Measurements from ENCODE around the gene MRM2.
"Not testable (repeated sequence)": the region's sequence is repeated elsewhere in the genome, so short reads cannot be mapped to it uniquely, and the experiment has no call there.

The MRM2 gene

DNA sequence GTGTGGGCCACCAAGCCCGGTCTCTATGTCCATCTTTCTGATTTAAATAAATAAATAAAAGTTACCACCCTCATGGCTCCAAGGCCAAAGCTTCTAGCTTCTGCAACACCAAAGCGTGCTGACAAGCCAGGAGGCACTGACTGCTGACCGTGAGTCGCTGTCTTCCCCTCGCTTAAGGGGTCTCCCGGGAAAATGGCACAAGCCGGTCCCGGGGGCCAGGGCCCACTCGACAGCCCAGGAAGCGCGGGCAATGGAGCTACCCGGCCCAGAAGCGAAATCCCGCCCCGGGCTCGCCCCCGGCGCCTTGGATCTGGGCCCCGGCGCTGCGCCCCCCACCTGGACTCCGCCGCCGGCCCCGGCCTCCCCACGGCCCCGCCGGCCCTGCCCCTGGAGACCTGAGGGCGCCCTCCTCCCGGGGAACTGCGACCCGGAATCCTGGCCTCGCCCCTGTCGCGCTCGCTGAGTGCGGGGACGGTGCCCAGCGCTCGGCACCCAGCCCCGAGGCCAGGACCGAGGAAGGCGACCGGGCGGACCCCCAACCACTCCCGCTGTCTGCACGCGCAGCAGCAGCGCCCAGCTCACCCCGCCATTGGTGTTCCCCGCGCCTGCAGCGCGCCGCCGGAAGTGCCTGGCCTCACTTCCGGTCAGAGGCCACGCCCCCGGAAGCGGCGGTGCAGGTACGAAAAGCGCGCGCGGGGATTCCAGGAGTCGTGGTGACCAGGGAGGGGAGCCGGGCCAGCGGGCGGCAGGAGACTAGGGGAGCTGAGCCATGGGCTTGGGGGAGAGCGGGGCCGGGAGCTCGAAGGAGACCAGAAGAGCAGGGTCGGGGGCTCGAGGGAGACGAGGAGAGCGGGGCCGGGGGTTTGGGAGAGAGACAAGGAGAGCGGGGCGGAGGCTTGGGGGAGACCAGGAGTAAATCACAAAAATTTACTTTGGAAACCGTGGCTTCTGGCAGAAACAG is at the start of gene MRM2, which contains the start of gene NUDT1:
Gene MRM2, minus strand, starts transcription at position 626 of the 961 bp plus-strand sequence. Its CDS starts 36 bp downstream, at position 590.
Gene NUDT1, plus strand, starts transcription at position 647 of the 961 bp plus-strand sequence. CDS start 2,349 bp downstream, outside the sequence.
- DNase-seq: peak; percentile 70

DNA sequence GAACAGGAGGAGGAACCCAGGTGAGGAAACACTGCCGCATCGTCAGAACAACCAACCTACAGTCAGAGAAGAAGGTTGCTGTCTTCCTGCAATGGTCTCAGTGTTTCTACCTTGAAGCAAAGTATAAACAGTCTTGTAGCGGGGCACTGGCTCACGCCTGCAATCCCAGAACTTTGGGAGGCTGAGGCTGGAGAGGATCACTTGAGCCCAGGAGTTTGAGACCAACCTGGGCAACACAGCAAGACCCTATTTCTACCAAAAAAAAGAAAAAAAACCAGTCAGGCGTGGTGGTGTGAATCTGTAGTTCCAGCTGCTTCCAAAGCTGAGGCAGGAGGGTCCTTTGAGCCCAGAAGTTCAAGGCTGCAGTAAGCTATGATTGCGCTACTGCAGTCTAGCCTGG is 48.9 kb upstream of the MRM2 start:
- DNase-seq: no peak

DNA sequence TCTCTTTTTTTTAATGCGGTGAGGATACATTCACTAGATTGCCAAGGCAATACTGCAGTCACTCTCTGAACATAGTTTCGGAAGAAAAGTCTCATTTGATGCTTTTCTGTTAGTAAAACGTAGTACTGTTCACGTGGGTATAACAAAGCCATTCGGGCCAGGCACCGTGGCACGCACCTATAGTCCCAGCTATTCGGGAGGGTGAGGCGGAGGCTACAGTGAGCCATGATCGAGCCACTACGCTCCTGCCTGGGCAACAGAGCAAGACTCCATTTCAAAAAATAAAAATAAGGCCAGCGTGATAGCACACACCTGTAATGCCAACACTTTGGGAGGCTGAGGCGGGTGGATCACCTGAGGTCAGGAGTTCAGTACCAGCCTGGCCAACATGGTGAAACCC is 47.6 kb upstream of the MRM2 start:
- DNase-seq: no peak

DNA sequence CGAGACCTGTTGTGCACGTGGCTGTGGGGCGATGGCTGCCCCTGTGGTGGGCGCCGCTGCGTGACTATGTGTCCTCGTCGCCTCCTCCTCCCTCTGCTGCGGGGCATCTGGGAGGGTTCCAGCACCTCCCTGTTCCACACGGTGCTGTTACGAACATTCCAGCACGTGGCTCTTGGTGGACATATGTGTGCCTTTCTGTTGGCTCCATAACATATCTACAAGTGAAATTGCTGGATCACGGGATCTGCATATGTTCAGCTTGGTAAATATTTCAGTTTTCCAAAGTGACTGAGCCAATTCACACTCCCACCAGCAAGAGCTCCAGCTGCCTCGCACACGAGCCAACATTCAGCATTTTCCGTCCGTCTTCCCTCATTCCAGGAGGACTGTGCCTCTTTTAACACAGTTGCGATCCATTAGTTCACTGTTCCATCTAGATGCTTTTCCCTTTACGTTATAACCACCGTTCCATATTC is 47.1 kb upstream of the MRM2 start:
- DNase-seq: no peak

DNA sequence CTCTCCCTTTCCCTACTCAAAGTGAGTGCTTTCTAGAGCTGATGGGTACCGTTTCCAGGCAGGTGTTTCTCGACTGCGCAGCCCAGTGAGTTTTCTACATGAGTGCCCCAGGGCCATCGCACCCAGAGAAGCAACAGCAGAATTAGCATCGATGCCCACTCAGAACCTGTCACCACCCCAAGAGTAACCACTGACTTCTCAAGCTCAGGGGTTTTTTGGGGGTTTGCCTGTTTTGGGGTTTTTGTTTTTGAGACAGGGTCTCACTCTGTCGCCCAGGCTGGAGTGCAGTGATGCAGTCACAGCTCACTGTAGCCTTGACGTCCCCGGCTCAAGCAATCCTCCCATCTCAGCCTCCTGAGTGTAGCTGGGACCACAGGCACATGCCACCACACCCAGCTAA is 46.5 kb upstream of the MRM2 start:
- DNase-seq: no peak

DNA sequence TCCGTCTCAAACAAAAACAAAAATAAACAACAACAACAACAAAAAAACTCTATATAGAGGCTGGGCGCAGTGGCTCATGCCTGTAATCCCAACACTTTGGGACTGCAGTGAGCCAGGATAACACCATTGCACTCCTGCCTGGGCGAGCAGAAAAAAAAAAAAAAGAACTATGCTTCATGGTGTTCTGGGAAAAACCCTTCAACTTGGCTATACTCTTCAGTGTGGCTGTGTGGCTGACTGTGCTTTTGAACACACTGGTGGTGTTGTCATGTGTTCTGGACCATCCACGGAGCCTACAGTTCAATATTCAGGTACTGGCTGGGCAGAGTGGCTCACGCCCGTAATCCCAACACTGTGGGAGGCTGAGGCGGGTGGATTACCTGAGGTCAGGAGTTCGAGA is 45.7 kb upstream of the MRM2 start:
- DNase-seq: no peak

DNA sequence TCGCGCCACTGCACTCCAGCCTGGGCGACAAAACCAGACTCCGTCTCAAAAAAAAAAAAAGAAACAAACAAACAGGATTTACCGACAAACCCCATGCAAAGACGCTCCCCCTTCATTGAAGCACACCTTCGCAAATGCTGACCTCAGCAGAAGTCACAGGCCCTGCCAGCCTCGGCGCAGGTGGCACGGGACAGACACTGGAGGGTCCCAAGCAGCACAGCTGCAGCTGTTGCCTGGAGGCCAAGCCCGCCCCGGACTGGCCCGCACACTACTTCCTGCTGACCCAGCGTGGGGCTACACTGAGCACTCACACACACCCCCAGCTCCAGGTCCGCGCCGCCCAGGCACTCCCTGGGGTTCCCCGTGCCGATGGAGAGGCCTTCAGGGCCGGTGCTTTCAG is 41.1 kb upstream of the MRM2 start:
- no peak for DNase-seq

DNA sequence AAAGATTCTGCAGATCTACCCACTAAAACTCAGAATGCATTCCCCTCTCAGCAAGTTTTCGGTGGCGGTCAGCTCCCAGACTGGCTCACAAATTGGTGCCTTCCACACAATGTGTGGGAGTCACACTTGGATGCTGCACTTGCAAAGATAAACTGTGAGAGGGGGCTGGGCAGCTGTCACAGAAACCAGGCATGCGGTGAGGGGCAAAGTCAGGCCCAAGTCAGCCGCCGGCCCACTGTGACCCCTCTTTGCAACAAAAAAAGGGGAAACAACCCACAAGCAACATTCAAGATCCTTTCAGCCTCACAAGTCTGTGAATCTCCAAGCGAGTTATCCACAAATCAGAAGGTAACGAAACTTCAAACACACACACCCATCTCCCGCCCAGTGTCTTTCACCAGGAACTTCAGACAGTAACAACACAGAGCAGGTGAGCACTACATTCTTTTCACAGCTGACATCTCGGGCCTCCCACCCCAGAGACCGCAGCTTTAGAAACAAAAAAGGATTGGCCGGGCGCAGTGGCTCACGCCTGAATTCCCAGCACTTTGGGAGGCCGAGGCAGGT is 40.3 kb upstream of the MRM2 start:
- no peak for DNase-seq

DNA sequence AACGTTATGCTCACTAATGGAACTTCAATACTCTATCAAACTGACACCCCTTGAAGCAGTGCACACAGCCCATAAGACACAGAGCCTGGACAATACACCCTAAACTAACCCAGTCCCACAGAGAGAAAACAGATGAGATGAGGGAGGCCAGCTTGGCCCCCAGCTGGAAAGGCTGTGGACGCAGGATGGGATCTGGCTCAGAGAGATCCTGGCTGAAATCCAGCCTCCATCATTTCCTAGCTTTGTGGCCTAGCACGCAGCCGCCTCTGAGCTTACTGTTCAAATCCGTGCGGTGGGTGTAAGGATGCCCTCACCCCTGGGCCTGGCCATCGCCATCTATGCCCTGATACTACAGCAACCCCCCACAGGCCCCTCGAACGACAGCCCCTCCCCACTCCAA is 39.5 kb upstream of the MRM2 start:
- no peak for DNase-seq

DNA sequence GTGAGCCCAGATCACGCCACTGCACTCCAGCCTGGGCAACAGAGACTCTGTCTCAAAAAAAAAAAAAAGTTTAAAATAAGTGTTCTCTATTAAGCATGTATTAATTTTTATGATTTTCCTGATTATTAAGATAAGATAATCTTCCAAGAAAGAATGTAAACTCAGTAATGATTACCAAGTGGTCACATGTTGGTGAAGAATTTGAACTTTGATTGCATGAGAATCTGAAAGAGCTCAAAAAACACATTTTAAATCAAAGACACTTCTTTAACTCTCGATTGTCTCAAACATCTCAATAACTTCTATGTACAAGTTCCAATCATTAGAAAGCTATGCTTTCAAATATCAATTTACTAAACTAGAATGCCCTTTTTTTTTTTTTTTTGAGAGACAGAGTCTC is 38.4 kb upstream of the MRM2 start:
- DNase-seq: no peak

DNA sequence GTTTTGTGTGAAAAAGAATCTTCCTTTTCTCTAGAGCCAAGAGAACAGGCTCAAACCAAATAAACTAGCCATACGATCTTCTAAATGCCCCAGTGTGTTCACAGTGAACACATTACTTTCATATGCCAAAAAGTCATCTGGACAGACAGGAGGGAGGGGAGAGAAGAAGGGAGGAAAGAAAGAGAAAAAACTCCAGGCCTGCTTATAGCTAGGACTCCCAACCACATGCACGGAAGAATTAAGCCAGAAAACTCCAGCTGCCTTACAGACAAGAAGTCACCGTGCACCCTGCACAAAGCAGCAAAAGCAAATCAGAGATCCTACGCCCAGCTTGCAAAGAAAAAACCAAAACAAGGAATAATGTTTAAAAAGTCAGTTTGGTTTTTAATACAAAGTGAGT is 37.9 kb upstream of the MRM2 start:
- DNase-seq: no peak

DNA sequence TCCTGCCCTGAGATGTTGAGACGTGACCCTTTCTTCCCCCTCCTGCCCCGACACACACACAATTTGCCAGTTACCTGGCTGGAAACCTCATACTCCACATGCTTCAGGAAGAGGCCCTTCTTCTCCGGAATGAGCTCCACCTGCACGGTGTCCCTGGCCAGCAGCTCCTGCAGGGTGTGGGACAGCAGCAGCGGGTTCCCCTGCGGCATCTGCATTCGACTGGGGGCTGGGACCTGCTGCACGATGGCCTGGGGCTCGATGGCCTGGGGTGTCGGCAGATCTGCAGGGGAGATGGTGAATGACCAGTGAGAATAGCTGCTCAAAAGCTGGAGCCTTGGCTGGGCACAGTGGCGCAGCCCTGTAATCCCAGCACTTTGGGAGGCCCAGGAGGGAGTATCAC is 36.0 kb upstream of the MRM2 start:
- DNase-seq: no peak

DNA sequence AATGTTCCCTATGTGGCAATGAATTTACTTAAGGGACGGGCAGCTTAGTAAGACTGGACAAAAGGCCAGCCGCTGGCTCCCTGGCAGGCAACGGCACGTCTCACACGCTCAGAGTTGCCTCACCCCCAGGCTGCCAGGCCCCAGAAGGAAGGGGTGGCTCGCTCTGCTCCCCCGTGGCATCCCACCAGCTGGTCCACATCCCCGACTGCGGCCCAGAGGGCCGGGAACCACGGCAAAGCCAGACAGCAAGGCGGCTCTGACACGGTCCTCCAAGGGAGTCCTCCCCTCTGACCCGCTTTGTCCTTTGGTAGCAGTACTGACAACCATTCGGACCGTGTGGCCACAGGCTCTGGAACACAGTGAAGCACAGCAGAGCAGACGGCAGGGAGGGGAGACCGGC is 34.1 kb upstream of the MRM2 start:
- DNase-seq: no peak

DNA sequence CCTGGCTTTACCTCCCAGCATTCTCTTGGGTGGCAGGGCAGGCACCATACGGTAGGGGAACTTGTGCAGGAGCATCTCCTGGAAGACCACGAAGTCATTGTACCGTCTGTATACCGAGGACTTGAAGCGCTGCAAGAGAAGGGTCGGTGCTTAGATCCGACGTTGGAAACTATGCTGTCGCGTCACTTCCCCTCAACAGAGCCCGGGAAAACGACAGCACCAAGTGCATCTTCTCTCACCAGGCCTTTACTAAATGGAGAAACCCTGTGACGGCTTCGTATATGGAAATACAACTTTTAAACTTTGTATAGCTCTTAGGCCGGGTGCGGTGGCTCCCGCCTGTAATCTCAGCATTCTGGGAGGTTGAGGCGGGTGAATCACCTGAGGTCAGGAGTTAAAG is 33.1 kb upstream of the MRM2 start:
- DNase-seq: no peak

DNA sequence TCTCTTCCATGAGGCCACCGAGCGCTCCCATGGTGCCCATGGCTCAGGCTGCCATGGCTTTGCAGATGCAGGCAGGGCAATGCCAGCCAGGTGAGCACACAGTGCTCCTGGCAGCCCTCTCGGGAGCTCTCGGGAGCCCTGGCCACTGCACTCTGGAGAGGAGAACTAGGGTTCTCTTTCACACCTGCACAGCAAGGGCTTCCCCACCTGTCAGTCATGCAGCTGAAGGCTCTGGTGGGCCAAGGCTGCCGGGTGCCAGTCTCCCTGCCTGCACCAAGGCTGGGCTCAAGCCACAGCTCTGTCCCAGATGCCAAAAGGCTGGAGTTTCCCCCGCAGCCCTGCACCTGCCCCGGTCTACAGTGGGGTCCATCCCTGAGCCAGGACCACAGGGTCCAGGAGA is 32.7 kb upstream of the MRM2 start:
- DNase-seq: no peak

DNA sequence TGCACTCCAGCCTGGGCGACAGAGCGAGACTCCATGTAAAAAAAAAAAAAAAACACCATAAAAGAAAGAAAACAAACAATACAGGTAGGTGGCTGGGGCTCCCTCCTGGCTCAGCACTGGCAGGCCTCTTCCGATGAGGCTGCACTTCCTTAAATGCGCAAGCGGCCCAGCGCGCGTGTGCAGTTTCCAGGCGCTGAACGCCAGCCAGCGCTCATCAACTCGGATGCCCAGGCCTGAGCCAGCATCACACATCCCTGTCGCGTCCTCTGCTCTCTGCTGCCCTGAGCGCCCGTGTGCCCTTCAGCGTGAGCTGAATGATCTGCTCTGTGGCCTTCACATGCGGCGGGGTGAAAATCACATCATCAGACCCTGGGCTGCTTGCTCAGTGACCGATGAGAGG is 31.9 kb upstream of the MRM2 start:
- DNase-seq: no peak

DNA sequence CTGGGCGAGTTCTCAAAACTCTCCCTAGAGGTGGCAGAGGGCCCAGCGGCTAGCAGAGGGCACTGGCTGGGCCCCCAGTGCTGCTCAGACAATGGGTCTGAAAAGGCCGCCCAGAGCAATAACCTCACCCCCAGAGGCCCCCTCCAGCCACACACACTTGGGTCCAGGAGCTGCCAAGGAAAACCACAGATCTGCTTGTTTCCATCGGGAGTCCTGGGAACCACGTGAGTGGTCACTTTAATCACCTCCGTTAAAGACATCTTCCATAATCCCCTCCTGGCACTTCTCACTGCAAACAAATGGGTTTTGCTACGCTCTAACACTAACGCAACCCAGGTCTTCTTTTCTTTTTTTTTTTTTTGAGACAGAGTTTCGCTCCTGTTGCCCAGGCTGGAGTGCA is 30.0 kb upstream of the MRM2 start:
- DNase-seq: no peak

DNA sequence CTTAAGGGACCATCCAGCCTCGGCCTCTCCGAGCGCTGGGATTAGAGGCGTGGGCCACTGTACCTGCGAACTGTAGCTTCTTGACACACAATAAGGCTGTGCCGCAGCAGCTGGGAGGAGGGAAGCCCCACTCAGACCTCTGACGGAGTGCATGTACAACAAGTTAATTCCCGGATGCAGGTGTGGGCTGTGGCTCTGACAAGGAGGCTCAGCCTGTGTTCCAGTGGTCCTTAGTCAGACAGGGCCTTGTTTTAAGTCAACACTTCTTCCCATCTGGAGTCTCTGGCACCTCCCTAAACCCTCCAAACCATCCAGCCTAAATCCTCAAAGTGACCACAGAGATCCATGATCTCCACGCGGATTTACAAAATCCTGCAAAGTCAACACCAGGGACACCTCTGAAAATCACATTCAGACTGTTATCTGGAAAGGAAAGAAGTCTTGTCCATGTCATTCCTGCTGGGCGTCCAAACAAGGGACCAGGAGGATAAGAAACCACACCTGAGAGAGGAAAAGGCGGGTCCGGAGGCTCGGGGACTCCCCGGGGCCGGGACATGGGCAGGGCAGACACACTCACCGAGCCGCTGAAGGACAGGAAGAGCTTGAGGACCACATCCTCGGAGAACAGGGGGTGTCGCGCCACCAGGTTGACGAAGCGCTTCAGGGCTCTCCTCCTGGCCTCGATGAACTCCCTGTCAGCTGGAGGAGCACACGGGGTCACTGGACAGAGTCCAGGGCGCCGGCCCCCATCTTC is 29.4 kb upstream of the MRM2 start:
- DNase-seq: no peak

DNA sequence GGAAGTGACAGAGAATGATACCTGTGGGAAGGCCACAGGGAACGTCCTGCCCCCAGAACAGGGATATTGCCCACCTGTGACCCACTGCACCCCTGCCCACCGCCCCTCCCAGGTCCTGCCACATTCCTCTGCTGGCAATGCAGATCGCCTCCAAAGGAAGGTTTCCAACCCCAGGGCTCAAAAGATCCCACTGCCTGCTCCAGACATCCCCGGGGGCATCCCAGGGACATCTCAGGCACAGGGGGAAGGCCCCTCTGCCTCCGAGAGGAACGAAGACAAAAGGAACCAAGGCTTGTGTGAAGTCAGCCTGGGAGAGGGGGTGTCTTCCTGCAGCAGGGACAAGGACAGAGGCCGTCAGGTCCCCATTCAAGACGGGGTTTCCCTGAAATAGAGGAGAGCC is 28.5 kb upstream of the MRM2 start:
- DNase-seq: no peak

DNA sequence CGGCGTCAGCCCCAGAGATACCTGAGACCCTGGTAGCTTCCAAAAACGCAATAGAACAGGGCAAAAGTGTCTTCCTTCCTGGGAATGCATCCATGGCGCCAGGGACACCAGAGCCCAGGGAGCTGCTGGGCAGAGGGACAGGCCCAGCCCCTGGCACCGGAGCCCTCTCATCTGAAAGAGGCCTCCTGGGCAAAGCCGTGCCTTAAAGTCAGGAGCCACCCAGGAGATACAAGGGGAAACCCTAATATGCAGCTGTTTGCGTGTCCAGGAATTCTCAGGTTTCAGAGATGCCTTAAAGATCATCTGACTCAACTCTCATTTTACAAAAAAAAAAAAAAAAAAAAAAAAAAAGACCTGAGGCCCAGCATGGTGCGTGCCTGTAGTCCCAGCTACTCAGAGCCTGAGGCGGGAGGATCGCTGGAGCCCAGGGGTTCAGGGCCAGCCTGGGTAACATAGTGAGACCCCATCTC is 28.0 kb upstream of the MRM2 start:
- no peak for DNase-seq

DNA sequence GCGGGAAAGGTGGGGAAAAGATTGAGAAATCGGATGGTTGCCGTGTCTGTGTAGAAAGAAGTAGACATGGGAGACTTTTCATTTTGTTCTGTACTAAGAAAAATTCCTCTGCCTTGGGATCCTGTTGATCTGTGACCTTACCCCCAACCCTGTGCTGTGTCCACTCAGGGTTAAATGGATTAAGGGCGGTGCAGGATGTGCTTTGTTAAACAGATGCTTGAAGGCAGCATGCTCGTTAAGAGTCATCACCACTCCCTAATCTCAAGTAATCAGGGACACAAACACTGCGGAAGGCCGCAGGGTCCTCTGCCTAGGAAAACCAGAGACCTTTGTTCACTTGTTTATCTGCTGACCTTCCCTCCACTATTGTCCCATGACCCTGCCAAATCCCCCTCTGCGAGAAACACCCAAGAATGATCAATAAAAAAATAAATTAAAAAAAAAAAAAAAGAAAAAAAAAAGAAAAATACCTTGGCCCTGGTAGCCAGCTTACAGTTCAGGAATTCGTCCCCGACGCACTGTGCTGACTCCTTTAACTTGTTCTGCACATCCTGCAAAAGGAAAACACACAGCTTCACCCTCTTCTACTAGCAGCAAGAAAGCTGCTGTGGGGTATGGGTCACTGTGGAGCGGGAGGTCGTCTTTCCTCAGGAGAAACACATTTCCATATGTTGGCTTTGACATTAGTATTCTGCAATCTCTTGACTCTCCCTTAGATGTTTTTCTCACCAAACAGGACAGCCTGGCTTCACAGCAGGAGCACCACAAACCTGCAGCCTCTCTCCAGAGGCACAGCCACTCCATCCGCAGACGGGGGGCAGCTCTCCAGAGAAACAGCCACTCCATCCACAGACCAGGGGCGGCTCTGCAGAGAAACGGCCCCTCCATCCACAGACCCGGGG is 27.3 kb upstream of the MRM2 start:
- DNase-seq: not testable (repeated sequence)

DNA sequence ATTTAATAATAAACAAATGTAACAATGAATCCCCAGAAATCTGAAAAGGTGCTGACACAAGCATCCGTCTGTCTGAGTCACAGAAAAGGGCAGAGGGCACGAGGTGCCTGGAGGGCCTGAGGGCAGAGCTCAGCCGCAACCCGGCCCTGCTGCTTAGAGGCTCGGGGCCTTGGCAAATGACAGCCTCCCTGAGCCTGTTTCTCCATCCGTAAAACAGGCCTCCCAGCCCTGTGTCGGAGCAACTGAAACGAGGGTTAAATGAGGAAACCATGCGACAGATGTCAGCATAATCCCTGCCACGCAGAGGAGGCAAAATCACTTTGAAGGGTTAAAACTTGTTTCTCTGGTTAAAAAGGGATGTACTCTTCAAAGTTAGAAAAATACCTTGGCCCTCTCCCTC is 24.9 kb upstream of the MRM2 start:
- no peak for DNase-seq

Measured in activated T-cell treated with anti-CD3 and anti-CD28 coated beads, Interleukin-2, amount 50 U/mL, for 1 hour (primary cell).